ENCODE measurements around the gene TLDC2. TPM values are rescaled to one million over a fixed set of nuclear protein-coding genes. Genes with fewer than 3 reads are reported as not detected.
"Not testable (repeated sequence)": the region's sequence is repeated elsewhere in the genome, so short reads cannot be mapped to it uniquely, and the experiment has no call there.

TLDC2 gene
- total and polyA plus RNA-seq, 2 donors, result 0.28 to 0.48 TPM

DNA sequence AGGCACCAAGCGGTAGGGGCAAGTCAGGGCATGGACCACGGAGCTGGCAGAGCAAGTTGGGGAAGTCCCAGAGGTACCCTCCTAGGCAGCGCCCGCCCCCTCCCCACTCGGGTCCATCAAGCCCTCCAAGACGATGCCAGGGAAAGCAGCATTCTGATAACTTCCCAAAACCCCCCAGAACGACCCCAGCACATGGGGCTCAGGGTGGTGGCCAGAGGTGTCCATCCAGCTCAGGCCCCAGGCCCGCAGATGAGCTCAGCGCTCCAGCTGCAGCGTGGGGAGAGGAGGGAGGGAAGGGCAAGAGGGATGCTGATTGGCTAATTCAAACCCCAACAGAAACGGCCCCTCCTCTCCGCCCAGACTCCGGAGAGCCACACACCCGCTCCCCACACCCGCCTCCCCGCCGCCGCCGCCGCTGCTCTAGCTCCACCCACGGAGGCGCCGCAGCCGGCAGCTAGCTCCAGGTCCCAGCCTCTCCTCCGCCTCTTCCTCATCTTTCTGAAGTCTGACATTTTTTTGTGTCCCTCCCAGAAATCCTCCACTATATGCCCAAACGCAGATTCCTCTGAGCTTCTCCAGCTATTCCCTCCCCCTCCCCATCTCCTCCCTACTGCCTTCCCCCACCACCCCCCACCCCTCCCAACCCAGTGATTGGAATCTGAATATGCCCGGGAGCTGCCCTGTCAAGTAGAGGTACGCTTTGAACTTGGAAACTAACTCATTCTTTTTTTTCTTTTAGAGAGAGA lies 40.3 kb upstream of the TLDC2 start:
- Histone ChIP-seq H3K27me3 (ENCODE audit: control insufficient read depth in 2 of 2, insufficient read depth in 1 of 2, low read length in 1 of 2) (no peaks in the 10 kb centered on the region), H3K36me3 (ENCODE audit: control insufficient read depth in 2 of 2, insufficient read depth in 2 of 2, low read length in 1 of 2) (no peaks in the 10 kb centered on the region), H3K27ac (ENCODE audit: low read depth in 1 of 2, low read length in 1 of 2) (peak overlapping the region; percentile 82 to 85), H3K9me3 (ENCODE audit: control insufficient read depth in 2 of 2, insufficient read depth in 1 of 2, low read length in 1 of 2) (no peaks in the 10 kb centered on the region), H3K4me1 (ENCODE audit: control insufficient read depth in 2 of 2, insufficient read depth in 2 of 2, low read length in 2 of 2) (peaks cover 6 to 23% of the 10 kb centered on the region in 2 donors), H3K4me3 (ENCODE audit: low read length in 2 of 2) (peak overlapping the region; percentile 46 to 53)
- DNase-seq (ENCODE audit: low read depth in 6 of 9, low spot score in 9 of 9), result peak; percentile 71 to 94 (median 81)
- WGBS, result 4% methylated on average over 28 of the region's 28 CpGs

DNA sequence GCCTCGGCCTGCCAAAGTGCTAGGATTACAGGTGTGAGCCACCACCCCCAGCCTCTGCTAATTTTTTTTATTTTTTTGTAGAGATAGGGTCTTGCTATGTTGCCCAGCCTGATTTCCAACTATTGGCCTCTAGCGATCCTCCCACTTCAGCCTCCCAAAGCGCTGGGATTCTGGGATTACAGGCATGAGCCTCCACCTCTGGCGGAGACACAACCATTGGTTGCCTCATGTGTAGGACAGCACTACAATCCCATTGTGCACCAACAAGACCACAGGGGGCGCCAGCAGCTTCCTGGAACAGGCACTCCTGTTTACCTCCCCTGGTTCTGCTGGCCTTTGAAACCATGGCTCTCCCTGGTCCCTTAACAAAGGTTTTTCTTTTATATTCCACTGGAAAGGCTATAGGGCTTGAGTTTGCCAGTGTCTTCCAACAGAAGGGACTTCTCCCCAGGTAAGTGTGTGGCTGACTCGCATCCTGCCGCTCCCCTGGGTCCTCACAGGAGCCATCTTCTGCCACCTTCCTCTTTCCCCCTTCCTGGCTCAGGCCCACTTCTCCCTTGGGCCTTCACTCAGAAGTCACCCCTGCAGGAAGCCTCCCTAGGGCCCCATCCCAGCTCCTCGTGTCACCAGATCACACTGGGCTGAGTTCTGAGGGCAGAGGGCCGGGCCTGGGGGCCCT lies 39.2 kb upstream of the TLDC2 start:
- DNase-seq (ENCODE audit: low read depth in 6 of 9, low spot score in 9 of 9), result peak in 5 of 9 donors; percentile 42 to 83 (median 60)
- Histone ChIP-seq H3K36me3 (ENCODE audit: control insufficient read depth in 2 of 2, insufficient read depth in 2 of 2, low read length in 1 of 2) (no peaks in the 10 kb centered on the region), H3K4me1 (ENCODE audit: control insufficient read depth in 2 of 2, insufficient read depth in 2 of 2, low read length in 2 of 2) (peaks cover 6 to 28% of the 10 kb centered on the region in 2 donors), H3K4me3 (ENCODE audit: low read length in 2 of 2) (peak overlapping the region; percentile 11 to 29), H3K27ac (ENCODE audit: low read depth in 1 of 2, low read length in 1 of 2) (peak overlapping the region; percentile 40 to 82), H3K27me3 (ENCODE audit: control insufficient read depth in 2 of 2, insufficient read depth in 1 of 2, low read length in 1 of 2) (no peaks in the 10 kb centered on the region), H3K9me3 (ENCODE audit: control insufficient read depth in 2 of 2, insufficient read depth in 1 of 2, low read length in 1 of 2) (no peaks in the 10 kb centered on the region)
- 92% methylated on average over 9 of the region's 9 CpGs for WGBS

- not testable (repeated sequence) for H3K36me3 ChIP-seq (ENCODE audit: control insufficient read depth in 2 of 2, insufficient read depth in 2 of 2, low read length in 1 of 2); H3K27ac ChIP-seq (ENCODE audit: low read depth in 1 of 2, low read length in 1 of 2); DNase-seq (ENCODE audit: low read depth in 6 of 9, low spot score in 9 of 9); H3K9me3 ChIP-seq (ENCODE audit: control insufficient read depth in 2 of 2, insufficient read depth in 1 of 2, low read length in 1 of 2); H3K27me3 ChIP-seq (ENCODE audit: control insufficient read depth in 2 of 2, insufficient read depth in 1 of 2, low read length in 1 of 2); H3K4me3 ChIP-seq (ENCODE audit: low read length in 2 of 2)
- 98% methylated on average over 3 of the region's 3 CpGs for WGBS
- peaks cover 7 to 38% of the 10 kb centered on the region in 2 donors for H3K4me1 ChIP-seq (ENCODE audit: control insufficient read depth in 2 of 2, insufficient read depth in 2 of 2, low read length in 2 of 2)
Observed at GRCh38 chr20:36838376-36838775, 37.6 kb upstream of the TLDC2 start.

DNA sequence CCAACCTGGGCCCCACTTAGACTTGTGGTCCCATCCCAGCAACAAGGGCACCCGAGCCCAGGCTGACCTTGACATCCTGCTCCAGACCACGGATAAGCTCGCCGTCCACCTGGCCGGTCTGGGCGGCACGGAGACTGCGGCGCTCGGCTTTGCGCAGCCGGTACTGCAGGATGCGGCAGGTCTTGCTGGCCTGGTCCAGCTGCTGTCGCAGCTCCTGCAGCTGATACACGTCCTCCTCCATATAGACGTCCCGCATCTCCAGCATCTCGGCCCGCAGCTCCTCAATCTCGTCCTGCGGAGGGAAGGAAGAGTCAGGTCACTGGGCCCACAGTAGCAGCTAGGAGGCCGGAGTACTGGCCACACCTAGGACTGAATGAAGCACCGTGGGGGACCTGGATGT lies 36.8 kb upstream of the TLDC2 start:
- Histone ChIP-seq H3K4me1 (ENCODE audit: control insufficient read depth in 2 of 2, insufficient read depth in 2 of 2, low read length in 2 of 2) (peaks cover 11 to 46% of the 10 kb centered on the region in 2 donors), H3K36me3 (ENCODE audit: control insufficient read depth in 2 of 2, insufficient read depth in 2 of 2, low read length in 1 of 2) (no peaks in the 10 kb centered on the region), H3K4me3 (ENCODE audit: low read length in 2 of 2) (no peak overlapping the region), H3K27ac (ENCODE audit: low read depth in 1 of 2, low read length in 1 of 2) (no peak overlapping the region), H3K9me3 (ENCODE audit: control insufficient read depth in 2 of 2, insufficient read depth in 1 of 2, low read length in 1 of 2) (no peaks in the 10 kb centered on the region), H3K27me3 (ENCODE audit: control insufficient read depth in 2 of 2, insufficient read depth in 1 of 2, low read length in 1 of 2) (no peaks in the 10 kb centered on the region)
- no peak for DNase-seq (ENCODE audit: low read depth in 6 of 9, low spot score in 9 of 9)
- 98% methylated on average over 23 of the region's 23 CpGs for WGBS

DNA sequence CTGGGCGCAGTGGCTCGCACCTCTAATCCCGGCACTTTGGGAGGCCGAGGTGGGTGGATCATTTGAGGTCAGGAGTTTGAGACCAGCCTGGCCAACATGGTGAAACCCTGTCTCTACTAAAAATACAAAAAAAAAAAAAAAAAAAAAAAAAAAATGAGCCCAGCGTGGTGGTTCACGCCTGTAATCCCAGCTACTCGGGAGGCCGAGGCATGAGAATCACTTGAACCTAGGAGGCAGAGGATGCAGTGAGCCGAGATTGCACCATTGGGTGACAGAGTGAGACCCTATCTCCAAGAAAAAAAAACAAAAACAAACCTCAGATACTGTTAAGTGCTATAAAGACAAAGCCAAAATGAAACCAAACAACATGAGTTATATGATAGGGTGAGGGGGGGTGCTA lies 34.9 kb upstream of the TLDC2 start:
- DNase-seq (ENCODE audit: low read depth in 6 of 9, low spot score in 9 of 9); H3K27me3 ChIP-seq (ENCODE audit: control insufficient read depth in 2 of 2, insufficient read depth in 1 of 2, low read length in 1 of 2); H3K9me3 ChIP-seq (ENCODE audit: control insufficient read depth in 2 of 2, insufficient read depth in 1 of 2, low read length in 1 of 2); H3K4me3 ChIP-seq (ENCODE audit: low read length in 2 of 2); H3K36me3 ChIP-seq (ENCODE audit: control insufficient read depth in 2 of 2, insufficient read depth in 2 of 2, low read length in 1 of 2): not testable (repeated sequence)
- Histone ChIP-seq H3K4me1 (ENCODE audit: control insufficient read depth in 2 of 2, insufficient read depth in 2 of 2, low read length in 2 of 2) (peaks cover 9 to 35% of the 10 kb centered on the region in 2 donors), H3K27ac (ENCODE audit: low read depth in 1 of 2, low read length in 1 of 2) (peak overlapping the region in 1 of 2 donors; percentile 61)
- 96% methylated on average over 9 of the region's 9 CpGs for WGBS

DNA sequence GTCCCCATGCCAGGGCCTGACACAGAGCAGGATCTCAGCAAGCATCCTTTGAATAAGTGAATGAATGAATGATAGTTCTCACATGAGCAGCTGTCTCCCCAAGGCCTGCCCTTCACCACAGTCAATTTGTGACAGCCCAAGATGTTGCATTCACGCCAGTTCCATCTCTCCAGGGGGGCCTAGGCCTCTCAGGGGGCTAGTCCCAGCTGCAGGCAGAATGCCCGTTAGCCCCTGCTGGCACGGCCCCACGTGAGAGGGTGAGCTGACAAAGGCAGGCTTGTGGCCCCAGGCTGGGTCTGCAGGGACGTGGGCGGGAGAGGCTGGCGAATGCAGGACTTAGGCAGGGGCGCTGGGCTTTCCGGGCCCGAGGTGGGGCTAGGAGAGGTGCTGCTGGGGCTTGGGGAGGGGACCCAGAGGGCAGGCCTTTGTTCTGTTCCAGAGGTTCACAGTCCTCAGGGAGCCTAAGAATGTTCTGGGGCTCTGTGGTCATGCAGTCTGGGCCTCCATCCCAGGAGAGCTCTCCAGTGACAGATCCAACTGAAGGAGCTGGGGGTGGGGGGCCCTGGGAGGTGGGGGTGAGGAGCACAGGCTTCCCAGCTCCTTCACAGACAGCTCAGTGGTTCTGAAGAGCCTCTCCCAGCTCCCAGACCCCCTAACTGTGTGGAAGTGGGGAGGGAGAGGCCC lies 30.5 kb upstream of the TLDC2 start:
- no peaks in the 10 kb centered on the region for H3K36me3 ChIP-seq (ENCODE audit: control insufficient read depth in 2 of 2, insufficient read depth in 2 of 2, low read length in 1 of 2)
- H3K27ac ChIP-seq (ENCODE audit: low read depth in 1 of 2, low read length in 1 of 2), result no peak overlapping the region
- H3K4me1 ChIP-seq (ENCODE audit: control insufficient read depth in 2 of 2, insufficient read depth in 2 of 2, low read length in 2 of 2), result peaks cover 5 to 23% of the 10 kb centered on the region in 2 donors
- no peaks in the 10 kb centered on the region for H3K27me3 ChIP-seq (ENCODE audit: control insufficient read depth in 2 of 2, insufficient read depth in 1 of 2, low read length in 1 of 2)
- DNase-seq (ENCODE audit: low read depth in 6 of 9, low spot score in 9 of 9), result no peak
- H3K4me3 ChIP-seq (ENCODE audit: low read length in 2 of 2), result no peak overlapping the region
- H3K9me3 ChIP-seq (ENCODE audit: control insufficient read depth in 2 of 2, insufficient read depth in 1 of 2, low read length in 1 of 2), result no peaks in the 10 kb centered on the region
- whole genome bisulfite sequencing, result 98% methylated on average over 10 of the region's 10 CpGs

- Histone ChIP-seq H3K9me3 (ENCODE audit: control insufficient read depth in 2 of 2, insufficient read depth in 1 of 2, low read length in 1 of 2) (peaks cover 0 to 3% of the 10 kb centered on the region in 2 donors), H3K27me3 (ENCODE audit: control insufficient read depth in 2 of 2, insufficient read depth in 1 of 2, low read length in 1 of 2) (no peaks in the 10 kb centered on the region), H3K27ac (ENCODE audit: low read depth in 1 of 2, low read length in 1 of 2) (no peak overlapping the region), H3K4me3 (ENCODE audit: low read length in 2 of 2) (no peak overlapping the region), H3K4me1 (ENCODE audit: control insufficient read depth in 2 of 2, insufficient read depth in 2 of 2, low read length in 2 of 2) (peaks cover 5 to 14% of the 10 kb centered on the region in 2 donors), H3K36me3 (ENCODE audit: control insufficient read depth in 2 of 2, insufficient read depth in 2 of 2, low read length in 1 of 2) (no peaks in the 10 kb centered on the region)
- 97% methylated on average over 18 of the region's 18 CpGs for WGBS
- DNase-seq (ENCODE audit: low read depth in 6 of 9, low spot score in 9 of 9), result no peak
Observed at GRCh38 chr20:36847009-36847709, 28.8 kb upstream of the TLDC2 start.

GRCh38 chr20:36847710-36848040 lies 28.3 kb upstream of the TLDC2 start:
- DNase-seq (ENCODE audit: low read depth in 6 of 9, low spot score in 9 of 9), result no peak
- Histone ChIP-seq H3K4me3 (ENCODE audit: low read length in 2 of 2) (no peak overlapping the region), H3K9me3 (ENCODE audit: control insufficient read depth in 2 of 2, insufficient read depth in 1 of 2, low read length in 1 of 2) (peaks cover 0 to 3% of the 10 kb centered on the region in 2 donors), H3K27me3 (ENCODE audit: control insufficient read depth in 2 of 2, insufficient read depth in 1 of 2, low read length in 1 of 2) (no peaks in the 10 kb centered on the region), H3K4me1 (ENCODE audit: control insufficient read depth in 2 of 2, insufficient read depth in 2 of 2, low read length in 2 of 2) (peaks cover 5 to 14% of the 10 kb centered on the region in 2 donors), H3K27ac (ENCODE audit: low read depth in 1 of 2, low read length in 1 of 2) (no peak overlapping the region), H3K36me3 (ENCODE audit: control insufficient read depth in 2 of 2, insufficient read depth in 2 of 2, low read length in 1 of 2) (no peaks in the 10 kb centered on the region)
- 94% methylated on average over 1 of the region's 1 CpG for WGBS

All from thymus (tissue), 11 donors.